Measurements from ENCODE around the gene SS18.

SS18 gene

DNA sequence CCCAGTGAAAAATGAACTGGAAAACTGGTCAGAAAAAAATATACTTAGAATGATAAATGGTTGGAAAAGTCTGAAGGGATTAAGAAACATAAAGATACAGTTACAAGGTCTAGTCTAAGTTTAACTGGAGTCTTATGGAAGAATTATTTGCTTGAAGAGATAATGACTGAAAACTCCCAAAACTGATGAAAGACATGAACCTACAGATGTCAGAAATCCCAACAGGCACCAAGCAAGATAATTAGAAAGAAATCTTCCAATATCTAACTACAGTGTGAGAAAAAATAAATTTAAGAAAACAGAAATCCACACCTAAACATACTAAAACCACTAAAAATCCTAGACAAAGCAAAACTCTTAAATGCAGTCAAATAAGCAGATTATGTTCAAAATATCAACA lies 19.4 kb downstream of the SS18 start:
- DNase-seq = no peak

DNA sequence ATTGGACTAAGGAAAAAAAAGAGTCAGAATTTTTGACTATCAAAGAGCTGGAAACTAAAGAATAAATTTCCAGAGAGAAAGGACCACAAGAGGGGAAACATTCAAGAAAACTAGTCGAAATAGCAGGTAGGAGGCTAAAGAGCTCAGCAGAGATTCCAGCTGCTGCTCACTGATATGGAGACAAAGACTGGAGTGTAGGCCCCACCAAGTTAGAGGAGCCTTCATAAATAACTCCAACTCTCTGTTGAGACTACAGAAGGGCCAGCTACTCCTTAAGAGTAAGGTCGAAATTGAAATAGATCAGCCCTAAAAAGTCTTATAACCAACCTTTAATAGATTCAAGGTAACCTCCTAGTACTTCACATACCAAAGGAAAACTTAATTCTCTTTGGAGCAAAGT lies 31.1 kb downstream of the SS18 start:
- DNase-seq = no peak

DNA sequence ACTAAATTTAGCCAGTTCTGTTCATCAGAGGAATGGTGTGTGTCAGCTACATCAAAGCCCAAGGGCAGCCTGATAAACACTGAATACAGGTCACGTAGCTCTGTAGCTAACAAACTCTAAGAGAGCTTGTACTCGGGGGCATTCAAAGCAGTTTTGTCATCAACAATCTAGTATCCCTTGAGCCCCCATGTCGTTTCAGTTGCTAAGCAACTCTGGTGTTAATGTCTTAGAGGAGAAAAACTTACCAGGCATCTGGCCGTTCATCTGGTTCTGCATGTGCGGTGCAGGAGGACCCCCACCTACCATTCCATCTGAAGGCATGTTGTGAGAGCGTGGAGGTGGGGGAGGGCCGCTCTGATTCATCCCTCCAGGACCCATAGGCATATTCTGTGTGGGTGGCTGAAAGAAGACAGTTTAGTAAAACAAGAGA lies 33.1 kb downstream of the SS18 start:
- no peak for DNase-seq

DNA sequence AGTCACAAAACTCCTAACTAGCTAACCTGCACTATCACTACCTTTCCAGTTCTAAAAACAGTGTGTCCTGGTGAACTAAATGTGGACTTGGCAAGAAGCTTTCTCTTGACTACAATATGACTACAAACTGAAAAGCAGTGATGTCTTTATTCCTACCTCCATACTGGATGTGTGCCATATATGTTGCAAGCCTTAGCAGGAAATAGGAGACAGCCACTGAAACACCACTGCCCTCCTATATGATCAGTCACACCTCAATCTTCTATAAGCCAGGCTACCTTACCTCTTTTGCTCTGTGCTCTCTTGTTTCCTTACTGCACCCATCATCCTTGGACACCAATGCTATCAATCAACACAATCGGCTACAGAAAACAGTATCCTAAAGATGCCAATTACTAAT lies 34.1 kb downstream of the SS18 start:
- DNase-seq = no peak

DNA sequence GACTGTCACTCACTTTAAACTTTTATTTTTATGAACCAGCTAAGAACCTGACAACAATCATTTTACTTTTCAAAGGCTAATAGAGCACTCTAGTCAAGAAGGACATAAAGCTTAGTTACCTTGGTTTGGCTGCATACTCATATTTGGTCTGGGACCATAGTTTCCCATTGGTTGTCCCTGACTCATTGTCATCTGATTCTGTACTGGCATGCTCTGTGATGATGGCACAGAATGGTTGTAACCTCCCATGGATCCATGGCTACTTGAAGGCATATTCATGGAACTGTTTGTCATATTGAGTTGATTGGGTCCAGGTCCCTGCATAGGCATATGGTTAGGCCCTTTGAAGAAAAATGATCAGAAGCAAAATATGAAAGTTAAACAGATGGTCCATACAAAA lies 37.9 kb downstream of the SS18 start:
- peak; percentile 1 for DNase-seq

DNA sequence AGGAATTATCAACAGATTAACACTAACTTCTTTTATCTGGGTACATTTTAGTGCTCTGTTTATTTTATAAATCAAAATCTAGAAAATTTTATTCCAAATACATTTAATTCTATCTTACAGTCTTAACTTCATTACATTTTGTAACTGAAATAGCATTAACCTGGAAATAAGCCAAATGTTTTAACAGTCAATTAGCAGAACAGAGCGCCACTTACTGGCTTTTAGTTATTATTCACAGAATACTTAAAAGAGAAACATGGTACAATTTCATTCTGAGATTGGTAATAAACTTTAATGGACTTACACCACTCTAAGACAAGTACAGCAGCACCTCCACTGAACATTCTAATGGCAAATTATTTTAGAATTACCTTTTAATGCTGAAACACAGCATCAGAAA lies 38.6 kb downstream of the SS18 start:
- no peak for DNase-seq

DNA sequence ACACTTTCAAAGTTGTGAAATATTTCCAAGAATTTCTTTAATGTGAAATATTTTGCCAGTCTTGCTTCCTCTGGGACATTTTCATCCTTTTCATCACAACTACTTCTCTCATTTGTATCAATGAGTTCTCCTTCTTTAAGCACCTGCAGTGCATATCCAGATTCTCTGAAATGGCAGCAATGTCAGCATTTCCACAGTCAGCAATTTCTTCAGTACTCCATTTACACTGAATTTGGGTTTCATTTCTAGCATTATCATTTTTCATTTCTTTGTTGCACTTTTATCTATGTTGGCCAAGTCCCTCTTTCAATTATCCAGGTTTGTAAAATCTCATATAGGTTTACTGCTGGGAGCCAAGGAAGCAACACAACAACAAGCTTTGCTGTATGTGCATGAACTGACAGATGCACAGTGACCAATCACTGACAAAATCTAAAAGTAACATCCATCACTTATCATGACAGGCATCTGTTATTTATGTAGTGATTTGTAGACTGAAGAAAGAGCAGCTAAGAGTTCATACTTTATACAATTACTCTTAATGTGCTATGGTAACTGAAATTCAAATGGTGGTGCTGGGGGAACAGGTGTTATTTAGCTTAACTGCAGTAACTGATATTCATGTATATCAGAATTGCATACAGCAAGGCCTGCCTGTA lies 43.9 kb downstream of the SS18 start:
- DNase-seq = no peak

DNA sequence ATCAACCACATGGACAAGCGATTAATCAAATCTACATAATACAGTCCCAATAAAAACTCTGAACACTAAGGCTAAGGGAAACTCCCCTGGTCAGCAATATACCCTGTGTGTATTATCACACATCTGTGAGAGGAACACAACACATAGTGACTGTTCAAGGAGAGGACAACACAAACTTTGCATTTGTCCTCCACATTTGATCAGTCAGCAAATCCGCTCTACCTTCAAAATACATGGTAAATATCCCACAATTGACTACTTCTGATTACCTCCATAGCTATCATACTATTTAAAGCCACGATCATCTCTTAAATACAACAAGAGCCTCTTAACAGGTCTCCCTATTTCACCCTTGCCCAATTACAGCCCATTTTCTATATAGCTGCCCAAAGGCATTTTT lies 45.6 kb downstream of the SS18 start:
- no peak for DNase-seq

DNA sequence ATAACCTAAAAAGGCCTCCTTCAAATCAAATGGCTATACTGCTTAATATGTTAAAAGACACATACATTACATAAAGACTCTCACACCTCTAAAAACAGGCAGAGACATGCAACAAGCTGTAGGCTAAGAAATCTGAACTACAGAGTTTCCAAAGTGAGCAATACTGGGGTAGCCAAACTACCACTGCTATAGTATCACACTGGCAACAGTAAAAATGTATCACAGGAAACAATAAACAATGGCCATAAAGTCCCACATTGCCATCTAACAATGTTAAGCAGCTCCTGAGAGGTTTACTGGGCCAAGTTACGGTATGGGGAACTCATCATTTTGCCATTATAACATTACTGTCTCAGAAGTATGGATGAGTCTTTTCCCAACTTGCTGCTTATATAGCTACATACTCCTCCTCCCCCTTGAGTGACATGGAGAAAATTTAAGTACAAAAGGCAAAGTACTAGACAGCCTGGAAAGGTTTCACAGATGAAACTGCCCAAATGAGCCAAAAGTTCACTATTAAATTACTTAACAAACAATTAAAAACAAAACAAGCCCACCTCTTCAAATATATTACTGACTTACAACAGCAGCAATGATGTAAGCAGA lies 50.3 kb downstream of the SS18 start:
- no peak for DNase-seq

DNA sequence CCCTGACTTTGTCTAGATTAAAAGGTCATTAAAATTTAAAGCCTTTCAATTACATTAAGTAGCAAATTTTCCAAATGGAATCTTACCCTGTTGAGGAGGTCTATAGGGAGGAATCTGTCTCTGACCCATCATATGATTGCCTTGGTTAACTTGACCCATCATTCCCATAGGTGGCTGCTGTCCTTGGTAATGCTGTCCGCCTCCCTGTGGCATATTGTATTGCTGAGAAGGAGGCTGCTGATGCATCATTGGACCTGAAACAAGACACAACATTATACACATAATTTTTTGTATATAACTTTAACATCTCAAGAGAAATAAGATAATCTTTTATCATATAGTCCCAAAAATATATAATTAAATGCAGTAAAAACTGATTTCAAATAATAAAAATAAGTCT lies 51.2 kb downstream of the SS18 start:
- DNase-seq = no peak

DNA sequence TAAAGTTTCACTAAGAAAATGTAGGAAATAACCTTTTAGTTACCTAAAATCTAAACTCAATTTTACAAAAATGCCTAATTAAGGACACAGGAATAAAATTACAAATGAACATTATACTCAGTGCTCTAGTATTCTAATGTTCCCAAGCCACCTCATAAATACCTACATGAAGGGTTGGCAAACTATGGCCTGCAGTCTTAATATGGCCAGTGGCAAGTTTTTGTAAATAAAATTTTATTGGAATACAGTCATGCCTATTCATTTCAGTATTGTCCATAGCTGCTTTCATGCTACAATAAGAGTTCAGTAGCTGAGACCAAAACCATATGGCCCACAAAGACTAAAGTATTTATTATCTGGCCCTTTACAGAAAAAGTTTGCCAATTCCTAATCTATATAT lies 53.8 kb downstream of the SS18 start:
- no peak for DNase-seq

DNA sequence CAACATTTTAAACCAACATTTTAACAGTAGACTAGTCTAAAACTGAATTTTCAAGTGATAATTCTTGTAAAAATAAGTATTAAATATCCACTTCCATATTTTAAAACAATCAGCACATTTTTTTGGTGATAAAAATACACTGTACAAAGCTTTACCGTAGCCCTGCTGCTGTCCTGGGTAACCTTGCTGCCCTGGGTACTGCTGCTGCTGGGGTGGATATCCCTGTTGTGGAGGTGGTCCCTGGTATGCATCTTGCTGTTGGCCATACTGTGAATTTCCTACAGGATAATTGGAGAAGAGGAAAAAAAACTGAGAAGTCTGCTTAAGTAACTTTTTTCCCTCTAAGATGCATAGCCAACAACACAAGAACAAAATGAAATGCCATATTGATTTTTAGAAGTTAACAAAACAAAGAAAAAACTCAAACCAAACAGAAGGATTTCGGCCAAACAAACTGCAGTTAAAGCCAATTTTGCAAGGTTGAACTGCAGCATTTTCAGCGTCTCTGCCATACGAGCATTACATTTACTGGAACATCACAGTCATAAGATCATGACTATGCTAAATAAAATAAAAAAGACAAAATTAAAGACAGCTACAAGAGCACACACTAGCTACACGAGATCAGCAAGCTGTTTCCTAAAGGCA lies 55.4 kb downstream of the SS18 start:
- DNase-seq = no peak

DNA sequence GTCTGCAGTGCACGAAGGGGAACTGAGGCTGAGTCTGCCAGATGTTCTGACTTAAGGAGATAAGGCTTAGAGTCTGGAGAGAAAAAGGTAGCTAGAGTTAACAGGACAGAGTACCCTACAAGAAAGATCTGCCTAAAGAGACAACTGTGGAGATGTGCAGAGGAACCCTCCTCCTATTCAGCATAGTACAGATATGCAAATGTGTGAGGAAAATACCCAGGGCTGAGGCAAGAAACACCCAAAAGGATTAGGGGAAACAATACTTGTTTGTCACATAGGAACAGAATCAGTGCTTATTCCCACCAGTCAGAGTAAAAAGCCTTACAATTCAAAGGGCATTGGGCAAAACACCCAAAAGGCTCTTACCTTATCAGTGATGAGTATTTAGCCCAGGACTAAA lies 67.8 kb downstream of the SS18 start:
- no peak for DNase-seq

DNA sequence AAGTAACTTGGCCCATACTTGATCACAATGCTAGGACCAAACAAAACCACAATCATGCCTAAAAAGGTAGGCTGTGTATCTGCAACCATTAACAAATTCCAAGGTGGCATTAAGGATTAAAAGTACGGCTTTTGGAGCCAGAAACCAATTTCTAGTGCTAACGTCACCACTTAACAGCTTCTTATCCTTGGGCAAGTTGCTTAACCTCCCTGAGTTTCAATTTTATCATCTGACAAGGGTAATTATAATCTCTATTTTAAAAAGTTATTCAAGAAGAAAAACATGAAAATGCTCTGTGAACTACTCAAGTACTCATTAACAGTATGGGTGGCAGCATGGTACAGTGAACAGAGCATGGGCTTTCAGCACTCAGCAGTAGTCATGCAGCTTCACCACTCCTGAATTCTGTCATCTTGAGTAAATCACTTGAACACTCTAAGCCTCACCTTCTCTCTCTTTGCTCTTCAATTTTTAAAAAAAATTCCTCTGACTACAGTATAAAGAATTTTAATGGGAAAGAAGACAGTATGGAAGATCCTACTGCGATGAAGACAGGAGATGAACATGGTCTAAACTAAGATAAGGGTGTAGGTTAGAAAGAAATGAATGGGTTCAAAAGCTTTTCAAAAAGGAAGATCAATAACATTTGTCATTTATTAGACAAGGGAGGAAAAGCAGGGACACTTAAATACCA lies 69.2 kb downstream of the SS18 start:
- no peak for DNase-seq

DNA sequence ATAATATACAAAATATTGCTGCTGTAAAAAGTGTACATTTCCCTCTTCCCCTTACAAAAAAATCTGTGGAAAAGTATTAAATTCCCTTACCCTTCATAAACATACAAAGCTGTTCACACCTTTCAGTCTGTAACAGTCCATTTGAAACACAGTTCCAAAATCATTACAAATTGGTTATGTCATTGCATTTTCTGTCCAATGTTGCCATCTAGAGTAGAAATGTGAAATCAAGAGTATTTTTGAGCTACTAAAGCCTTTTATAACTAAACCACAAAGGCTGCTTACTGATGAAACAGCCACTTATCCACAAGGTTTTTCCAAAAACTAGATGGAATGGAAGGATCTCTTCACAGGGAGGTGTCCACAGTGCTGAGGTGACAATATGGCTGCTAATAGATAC lies 72.5 kb downstream of the SS18 start:
- no peak for DNase-seq

DNA sequence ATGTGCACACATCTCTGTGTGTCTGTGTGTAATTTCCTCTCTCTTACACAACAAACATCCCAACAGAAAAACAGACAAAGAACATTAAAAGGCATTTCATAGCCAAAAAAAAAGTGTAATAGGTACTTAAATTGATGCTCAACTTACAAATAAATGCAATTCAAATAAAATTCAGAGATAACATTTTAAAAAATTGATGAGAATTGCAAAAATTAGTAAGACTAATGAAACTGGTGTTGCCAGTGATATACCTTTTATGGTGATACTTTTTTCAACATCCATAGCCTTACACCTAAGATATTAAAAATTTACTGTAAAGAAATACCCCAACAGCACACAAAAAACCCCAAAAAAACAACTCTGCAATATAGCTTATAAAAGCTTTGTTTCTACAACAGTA lies 76.0 kb downstream of the SS18 start:
- DNase-seq = no peak

DNA sequence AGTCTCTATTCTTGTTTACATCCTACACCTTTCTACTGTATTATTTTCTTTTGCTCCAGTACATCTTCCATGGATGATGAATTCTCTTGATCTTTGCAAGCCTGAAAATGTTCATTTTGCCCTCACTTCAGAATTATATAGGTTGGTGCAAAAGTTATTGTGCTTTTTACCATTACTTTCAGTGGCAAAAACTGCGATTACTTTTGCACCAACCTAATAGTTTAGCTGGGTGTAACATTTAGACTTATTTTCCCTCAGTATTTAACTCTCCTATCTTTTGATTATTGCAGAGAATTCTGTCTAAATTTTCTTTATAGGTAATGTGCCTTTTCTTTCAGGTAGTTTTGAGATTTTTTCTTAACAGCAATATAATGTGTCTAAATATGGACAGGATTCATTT lies 81.8 kb downstream of the SS18 start:
- DNase-seq = no peak

DNA sequence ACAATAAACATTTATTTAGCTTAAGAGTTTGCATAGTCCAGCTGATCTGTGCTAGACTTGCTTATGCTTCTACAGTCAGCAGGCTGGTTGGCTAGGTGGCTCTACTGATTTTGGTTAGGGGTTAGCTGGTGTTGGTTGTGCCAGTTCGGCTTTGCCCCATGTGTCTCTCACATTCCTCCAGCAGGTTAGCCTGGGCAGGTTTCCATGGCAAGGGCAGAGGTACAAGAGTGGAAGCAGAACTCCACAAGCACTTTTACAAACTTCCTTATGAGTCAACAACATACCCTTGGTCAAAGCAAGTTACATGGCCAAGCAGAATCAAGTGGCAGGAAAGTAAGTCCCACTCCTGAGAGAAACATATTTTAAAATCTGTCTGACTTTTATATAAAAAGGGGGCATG lies 82.3 kb downstream of the SS18 start:
- DNase-seq = no peak

DNA sequence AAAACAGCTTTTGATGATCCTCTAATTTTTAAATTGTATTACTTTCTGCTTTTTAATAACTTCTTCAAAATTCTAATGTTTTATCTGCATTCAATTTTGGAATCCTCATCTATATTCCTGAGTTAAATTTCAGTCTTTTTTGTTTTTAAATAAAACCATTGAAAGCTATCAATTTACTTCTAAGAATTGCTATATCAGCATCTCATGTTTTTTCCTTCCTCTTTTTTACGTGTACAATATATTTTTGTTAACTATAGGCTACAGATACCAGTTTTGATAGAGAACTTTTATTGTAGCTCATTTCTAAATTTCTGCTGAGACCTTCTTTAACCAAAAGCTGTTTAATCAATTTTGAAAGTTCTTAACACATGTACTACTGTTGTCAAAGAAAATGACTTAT lies 84.5 kb downstream of the SS18 start:
- DNase-seq = no peak

DNA sequence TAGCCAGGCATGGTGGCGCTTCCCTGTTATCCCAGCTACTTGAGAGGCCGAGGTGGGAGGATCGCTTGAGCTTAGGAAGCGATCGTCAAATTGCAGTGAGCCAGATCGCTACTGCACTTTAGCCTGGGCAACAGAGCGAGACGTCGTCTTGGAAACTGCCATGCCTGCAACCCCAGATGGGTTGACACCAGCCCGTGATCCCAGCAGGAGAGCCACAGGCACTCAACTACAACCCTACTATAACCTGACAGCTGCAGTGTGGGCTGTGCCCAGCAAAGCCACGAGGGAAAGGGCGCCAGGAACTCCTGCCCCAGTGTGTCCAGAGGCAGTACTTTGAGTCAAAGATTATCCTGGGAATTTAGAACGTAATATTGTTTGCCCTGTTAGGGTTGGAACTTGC lies 85.6 kb downstream of the SS18 start:
- no peak for DNase-seq

DNA sequence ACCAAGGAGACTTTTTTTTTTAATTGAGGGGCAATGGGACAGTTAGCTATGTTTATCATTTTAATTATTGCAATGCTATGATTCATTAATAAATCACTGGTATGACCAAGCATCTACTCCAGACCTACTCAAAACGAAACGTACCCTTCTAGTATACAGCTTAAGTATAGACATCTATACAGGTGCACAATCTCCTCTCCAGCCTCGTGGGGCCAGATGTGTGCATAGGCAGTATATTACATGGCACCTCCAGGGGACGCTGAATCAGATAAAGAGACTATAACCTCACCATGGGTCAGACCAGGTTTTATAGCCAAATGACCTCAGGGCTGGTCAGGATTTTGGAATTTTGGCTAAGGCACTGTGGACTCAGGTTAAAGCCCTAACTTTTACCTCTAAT lies 86.6 kb downstream of the SS18 start:
- DNase-seq = no peak

DNA sequence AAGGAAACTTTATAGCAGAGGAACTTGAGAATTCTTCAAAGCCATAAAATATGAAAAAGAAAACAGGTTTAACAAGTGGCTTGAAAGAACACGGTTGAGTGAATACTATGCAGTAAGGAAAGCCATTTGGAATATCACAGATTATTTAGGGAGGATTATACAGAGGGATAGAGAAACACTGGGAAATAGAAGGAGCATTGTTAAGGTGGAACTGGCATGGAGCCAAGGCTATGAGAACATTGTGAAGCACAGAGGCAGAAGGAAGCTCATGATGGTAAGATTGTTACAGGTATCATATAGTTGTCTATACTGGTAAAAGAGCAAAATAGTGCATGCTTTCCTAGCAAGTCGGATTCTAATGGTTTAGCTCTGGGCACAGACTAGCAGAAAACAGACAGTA lies 87.1 kb downstream of the SS18 start:
- DNase-seq = no peak

DNA sequence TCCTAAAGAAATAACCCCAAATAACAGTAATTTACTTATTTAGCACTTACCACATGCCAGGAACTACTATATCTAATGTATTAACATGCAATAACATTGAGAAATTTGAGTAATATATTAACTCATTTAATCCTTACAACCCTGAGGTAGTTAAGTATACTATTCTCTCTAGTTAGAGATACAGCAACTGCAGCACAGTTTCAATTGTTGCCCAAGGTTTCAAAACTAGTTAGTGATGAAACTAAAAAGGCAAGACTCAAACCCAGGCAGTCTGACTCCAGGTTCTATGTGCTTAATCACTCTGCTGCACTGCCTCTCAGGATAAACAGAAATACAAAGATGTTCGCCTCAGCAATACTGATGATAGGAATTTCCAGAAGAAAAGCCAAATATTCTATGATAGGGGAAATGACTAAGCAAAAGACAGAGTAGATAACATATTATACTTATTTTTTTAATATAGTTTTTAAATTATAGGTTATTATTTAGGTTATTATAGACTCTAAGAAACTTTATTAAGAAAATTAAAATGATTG lies 88.0 kb downstream of the SS18 start:
- DNase-seq = no peak

DNA sequence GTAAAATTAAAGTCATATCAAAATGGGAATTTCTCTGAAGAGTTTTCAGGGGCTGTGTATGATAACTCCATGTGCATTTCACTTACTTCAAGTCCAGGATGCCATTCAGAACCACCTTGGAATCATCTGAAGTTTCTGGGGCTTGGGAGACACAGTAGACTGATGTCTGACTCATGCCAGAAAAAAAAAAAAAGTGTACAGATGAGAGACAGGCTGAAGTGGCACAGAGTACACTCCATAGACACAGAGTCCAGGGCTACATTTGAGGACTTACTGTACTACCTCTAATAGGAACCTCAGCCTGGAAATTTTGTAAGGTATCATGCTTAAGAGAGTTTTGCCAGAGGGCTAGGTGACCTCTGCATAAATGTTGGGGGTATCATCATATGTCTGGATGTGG lies 92.0 kb downstream of the SS18 start:
- no peak for DNase-seq

All from activated CD4-positive, alpha-beta T cell treated with anti-CD3 and anti-CD28 coated beads, Interleukin-10, Interleukin-2, amounts not matched to agents 100 ng/mL and 50 ng/mL, durations not matched to agents 16 hours and 8 hours (primary cell).